Stimulated activated CD8-positive, alpha-beta memory T cell treated with anti-CD3 and anti-CD28 coated beads, Interleukin-7, amount 100 ng/mL, for 1 hour (primary cell): Measurements from ENCODE around the gene VPS13D.

ENCODE experiments used
- DNase-seq, 2 donors: peaks; one replicate each; pipeline ENCODE4 v3.0.0-alpha.2; 2020; ENCODE audit warnings: low read depth in 2 of 2

The VPS13D gene

DNA sequence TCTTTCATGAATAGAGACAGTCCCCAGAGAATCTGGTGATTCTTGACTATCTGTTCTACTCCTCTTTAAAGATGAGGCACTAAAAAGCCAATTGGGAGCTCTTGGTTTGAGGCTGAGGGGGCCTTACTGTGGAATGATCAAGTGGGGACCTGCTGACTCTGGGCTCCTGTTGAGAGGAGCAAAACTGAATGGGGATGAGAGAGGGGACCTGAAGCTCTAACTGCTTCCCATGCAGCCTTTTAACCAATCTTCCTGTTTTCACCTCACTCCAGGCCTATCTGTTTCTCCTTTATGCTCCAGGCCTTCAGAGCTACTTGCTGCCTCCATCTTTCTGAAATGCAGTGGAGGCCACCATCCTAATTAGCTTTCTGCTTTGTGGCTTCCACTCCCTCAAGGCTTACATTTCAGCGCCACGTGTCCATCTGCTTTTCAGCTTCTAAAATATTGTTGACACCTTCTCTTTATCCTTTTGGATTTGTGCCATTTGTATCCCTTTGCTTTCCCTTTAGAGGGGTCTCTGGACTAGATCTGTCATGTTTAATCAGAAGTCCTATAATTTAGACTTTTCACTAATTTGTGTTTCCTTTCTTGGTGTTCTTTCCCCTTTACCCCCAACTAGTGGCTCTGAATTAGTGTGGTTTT is 242.4 kb downstream of the VPS13D start:
- DNase-seq, result no peak

- peak; percentile 41 to 44 for DNase-seq
Observed at GRCh38 chr1:12472798-12473551, 243.1 kb downstream of the VPS13D start.

DNA sequence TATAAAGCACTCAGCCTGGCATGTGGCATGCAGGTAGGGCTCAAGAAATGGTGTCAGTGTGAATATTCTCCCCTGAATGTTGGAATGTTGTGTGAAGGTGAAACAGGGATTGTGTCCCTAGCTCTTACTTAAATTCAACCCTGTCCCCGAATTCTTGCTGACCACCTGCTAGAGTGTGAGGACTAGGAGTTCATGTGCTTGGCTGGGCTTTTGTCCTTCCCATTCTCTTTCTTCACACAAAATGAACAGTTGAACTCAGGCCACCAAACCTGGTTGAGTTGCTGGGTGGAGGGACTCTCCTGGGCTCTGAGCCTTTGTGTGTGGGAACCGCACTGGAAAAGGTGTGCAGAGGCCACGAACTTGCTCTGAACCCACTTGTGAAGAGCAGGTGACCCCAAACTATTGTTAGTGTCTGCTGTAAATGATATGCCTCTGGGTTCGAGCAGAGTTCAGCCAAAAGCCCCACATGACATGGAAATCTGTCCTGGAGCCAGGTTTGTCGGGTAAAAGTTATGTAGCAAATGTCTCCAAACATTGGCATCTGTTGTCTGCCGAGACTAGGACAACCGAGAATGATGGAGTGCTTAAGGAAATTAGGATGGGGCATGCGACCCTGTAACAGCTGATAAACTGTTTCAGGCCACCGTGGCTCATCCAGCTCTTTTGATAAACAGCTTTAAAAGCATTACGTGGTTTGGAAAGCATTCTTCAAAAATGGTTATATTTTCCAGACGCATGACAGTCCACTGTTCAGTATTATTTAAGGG is 243.9 kb downstream of the VPS13D start:
- DNase-seq, result no peak

DNA sequence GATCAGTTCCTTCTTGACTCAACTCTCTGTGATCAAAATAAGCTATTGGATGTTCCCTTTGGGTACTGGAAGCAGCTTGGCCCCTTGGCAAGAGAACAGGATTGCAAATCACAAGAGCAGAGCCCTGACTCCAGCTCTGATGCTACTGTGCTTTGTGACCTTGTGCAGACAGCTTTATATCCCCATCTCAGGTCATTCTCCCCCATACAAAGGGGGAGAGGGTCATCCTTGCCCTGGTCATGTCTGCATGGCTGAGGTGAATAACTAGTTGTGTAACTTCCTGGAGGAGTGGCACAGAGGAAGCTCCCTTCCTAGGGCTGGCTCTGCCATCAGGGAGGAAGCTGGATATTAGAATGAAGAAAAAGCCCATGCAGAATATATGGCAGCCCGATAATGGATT is 245.3 kb downstream of the VPS13D start:
- no peak for DNase-seq

DNA sequence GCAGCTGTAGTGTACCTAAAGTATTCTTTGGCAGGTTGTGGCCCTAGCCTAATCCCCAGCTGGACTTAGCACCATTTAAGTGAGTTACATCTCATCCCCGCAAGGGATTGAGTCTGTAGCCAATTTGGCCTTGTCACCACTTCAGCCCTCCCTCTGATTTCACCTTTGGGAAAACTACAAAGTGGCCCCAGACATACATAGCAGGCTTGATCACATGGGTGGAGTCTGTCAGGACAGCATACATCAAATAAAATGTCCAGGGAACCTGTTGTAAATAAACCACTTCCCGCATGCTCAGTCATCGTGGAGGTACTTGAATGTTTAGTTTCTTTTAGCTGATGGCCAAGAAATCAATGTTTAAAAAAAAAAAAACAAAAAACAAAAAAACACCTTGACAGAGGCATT is 245.7 kb downstream of the VPS13D start:
- no peak for DNase-seq

DNA sequence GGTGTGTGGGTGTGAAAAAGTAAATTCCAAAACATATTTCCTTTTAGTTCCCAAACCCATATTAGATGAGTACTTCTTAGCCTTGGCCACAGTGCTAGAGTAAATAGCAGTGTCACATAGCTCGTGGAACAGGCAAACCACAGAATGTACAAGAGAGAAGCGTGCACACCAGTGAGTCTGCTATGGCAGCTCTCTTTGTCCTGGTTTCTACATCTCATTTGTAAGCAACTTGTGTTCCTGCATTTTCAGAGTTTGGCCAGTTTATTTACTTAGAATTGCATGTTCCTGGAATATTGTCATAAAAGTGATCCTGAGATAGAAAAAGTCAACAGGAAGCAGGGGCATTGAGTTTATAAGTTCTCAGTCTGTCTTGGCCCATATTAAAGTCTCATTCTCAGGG is 246.1 kb downstream of the VPS13D start:
- no peak for DNase-seq

DNA sequence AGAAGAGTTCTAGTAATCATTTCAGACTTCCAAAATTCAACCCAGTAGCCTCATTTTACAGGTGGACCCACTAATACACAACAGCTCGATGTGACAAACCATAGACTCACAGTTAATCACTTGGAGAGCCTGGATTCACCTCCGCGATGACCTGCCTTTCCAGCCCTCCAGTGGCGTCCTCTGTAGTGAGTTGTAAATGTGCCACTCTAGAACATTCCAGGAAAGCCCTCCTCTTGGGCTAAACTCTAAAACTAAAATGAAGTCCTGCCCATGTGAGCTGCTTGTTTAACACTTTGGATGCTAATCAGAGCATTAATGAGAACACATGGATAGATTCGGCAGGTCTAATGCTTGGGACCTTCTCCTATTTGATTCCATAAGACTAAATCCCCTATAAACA is 247.5 kb downstream of the VPS13D start:
- DNase-seq, result no peak

DNA sequence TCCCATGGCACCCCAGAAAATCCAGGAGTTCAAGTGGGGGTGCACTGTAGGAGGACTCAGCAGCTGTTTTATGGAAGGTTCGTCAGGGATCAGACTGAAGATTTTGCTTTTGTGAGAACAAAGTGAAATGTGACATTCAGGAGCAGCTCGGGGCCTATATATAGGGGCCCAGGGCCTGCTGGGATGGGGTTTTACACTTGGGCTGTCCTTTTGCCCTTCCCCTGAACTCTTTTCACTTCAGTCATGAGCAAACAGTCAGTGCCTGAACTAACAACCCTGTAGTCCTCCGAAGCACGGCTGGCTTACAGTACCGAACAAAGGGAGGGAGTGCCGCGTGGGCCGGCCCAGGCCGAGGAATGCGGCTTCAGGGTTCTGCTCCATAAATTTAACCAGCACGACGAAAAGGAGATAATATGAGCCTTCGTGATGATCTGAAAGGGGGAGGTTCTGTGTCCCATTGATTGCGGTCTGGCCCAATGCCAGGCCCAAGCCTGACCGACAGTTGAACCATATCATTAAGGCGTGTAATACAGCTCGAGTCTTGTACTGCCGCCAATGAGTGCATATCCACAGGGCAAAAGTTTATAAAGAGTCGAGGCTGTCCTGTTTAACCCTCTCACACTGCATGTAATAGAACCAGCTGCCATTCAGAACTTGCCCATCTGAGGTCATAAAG is 248.2 kb downstream of the VPS13D start:
- DNase-seq, result no peak

GRCh38 chr1:12478612-12478985 is 248.8 kb downstream of the VPS13D start:
- peak in 1 of 2 donors; percentile 14 for DNase-seq

GRCh38 chr1:12479311-12479710 is 249.5 kb downstream of the VPS13D start:
- DNase-seq, result no peak

DNA sequence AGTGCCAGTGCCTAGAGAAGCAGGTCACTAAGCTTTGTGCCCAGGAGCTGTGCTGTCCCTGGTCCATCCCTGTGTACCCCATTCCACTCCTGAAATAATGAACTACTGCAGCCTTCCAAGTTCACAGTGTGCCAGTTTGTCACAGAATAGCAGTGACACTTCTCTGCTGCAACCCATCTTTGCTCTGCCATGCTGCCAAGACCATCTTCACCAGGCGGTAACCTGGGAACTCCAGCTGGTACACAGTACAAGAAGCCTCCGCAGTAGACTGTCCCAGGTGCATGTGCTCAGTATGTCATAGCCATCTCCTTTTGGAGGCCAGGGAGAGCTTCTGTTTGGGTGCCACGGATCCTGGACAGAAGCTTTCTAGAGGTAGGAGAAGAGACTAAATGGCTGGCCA is 250.2 kb downstream of the VPS13D start:
- DNase-seq, result no peak

DNA sequence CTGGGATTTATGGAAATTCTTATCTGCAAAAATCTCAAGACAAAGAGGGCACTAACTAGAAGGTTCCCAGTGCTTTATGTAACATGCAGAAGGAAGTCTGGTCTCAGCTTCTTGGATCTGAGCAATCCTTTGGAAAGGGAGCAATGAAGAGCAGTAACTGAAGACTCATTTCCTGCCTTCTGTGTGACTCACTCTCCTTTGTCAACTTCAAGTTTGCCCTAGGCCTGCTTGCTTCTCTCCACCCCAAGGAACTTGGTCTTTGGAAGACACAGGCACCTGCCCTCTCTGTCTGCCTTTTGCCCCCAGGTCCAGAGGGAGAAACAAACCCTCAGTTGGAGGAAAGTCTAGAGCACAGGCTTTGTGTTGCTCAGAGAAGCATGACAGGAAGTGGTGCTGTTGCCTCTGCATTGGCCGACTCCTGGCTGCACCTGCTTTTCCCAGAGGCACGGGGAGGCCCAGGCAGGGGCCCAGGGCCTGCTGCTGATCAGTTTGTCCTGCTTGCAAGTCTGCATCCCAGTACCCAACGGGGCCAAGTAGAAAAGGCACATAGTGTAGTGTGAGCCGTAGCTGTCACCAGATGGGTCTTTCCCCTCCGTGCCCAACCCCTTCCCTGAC is 251.0 kb downstream of the VPS13D start:
- DNase-seq, result no peak

- DNase-seq, result no peak
Observed at GRCh38 chr1:12481928-12482327, 252.1 kb downstream of the VPS13D start.

GRCh38 chr1:12482988-12483387 is 253.2 kb downstream of the VPS13D start:
- no peak for DNase-seq

- no peak for DNase-seq
Observed at GRCh38 chr1:12485231-12486058, 255.6 kb downstream of the VPS13D start.

- DNase-seq, result no peak
Observed at GRCh38 chr1:12486059-12486341, 256.2 kb downstream of the VPS13D start.

GRCh38 chr1:12486401-12487005 is 256.7 kb downstream of the VPS13D start:
- no peak for DNase-seq

GRCh38 chr1:12487520-12487919 is 257.7 kb downstream of the VPS13D start:
- DNase-seq, result no peak

GRCh38 chr1:12488666-12489354 is 259.0 kb downstream of the VPS13D start:
- no peak for DNase-seq

DNA sequence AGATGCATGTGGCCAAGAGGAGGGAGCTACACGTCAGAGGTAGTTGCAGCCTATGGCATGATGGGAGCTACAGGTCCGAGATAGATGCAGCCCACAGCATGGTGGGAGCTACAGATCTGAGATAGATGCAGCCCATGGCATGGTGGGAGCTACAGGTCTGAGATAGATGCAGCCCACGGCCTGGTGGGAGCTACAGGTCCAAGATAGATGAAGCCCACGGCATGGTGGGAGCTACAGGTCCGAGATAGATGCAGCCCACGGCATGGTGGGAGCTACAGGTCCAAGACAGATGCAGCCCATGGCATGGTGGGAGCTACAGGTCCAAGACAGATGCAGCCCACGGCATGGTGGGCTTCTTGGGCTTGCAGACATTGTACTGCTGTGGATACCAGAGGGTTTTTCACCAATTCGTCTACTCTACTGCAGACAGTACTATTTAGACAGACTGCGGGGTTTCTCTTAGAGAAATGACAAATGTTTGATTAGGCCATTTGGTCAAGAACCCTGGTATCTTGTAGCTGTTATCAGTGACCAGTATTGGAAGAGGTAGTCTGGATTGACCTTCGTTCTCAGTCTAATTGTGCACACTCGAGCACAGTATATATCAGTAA is 260.8 kb downstream of the VPS13D start:
- DNase-seq, result no peak
